ENCODE data around the gene SEC31B. TPM values are rescaled to one million over a fixed set of nuclear protein-coding genes. Genes with fewer than 3 reads are reported as not detected.

SEC31B gene
- total RNA-seq, 1 experiment from 2014 or later: 6.3 TPM

DNA sequence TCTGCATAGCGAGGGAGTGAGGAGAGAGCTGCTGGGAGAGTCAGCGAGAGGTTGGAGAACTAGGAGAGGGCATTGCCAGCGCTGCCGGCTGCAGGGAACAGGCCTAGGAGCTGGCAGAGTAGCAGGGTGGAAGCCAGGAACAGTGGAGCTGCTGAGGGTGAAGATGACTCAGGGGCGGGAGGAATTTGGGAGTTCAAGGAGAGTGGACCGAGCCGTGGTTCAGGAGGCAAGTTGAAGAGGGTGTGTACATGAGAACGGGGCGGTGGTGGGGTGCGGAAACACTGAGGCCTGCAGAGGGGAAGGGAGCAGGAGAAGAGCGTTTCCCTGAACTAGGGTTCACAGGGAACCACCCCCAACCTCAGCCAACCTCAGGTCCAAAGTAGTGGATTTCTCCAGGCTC is 47.6 kb upstream of the SEC31B start:
- Mint-ChIP-seq H3K36me3 (ENCODE audit: insufficient read depth in 1 of 3, low read depth in 3 of 3) (no peaks in the 10 kb centered on the region), H3K9me3 (peaks cover 0 to 5% of the 10 kb centered on the region in 2 experiments; a peak in 1 of 5 replicates), H3K4me1 (peaks cover 7 to 21% of the 10 kb centered on the region in 2 experiments), H3K27ac (no peak overlapping the region), H3K27me3 (ENCODE audit: low read depth) (no peaks in the 10 kb centered on the region; the same call in 1 of the 2 replicates), H3K4me3 (no peak overlapping the region)
- Histone ChIP-seq H3K27ac (ENCODE audit: insufficient read length, low read depth, low read length) (no peak overlapping the region), H3K56ac (ENCODE audit: insufficient read length, low read depth, low read length) (no peak overlapping the region), H3K79me2 (ENCODE audit: insufficient read depth, low read length) (no peaks in the 10 kb centered on the region), H3K4me2 (ENCODE audit: insufficient read depth, insufficient read length, low read length) (no peak overlapping the region), H3K18ac (ENCODE audit: insufficient read length, low read depth, low read length) (no peak overlapping the region), H4K8ac (replicated peaks; ENCODE audit: insufficient read length, low read depth, low read length) (no peak overlapping the region), H3T11ph (ENCODE audit: low read length) (no peak overlapping the region), H3K23me2 (ENCODE audit: insufficient read length, low read depth, low read length, poor library complexity, severe bottlenecking) (no peaks in the 10 kb centered on the region), H3K14ac (ENCODE audit: insufficient read depth, low read length) (no peak overlapping the region), H2BK5ac (ENCODE audit: insufficient read length, low read length) (no peak overlapping the region), H3K23ac (ENCODE audit: insufficient read length, low read depth, low read length) (no peak overlapping the region), H3K9me3 (ENCODE audit: control insufficient read depth, low read depth, low read length) (no peaks in the 10 kb centered on the region), H2AK5ac (ENCODE audit: insufficient read length, low read length) (no peak overlapping the region), H2AFZ (ENCODE audit: low read length) (no peak overlapping the region), H3K27me3 (ENCODE audit: insufficient read depth, low read length) (no peaks in the 10 kb centered on the region; the same call in 1 of the 2 replicates), H2BK12ac (ENCODE audit: insufficient read length, low read depth, low read length) (no peak overlapping the region), H3K4me1 (ENCODE audit: insufficient read depth, low read length) (no peaks in the 10 kb centered on the region; the same call in 1 of the 2 replicates), H3K9ac (ENCODE audit: extremely low read depth, insufficient read length, low read length) (no peak overlapping the region), H2BK120ac (ENCODE audit: low read depth, low read length, poor library complexity, severe bottlenecking) (no peak overlapping the region), H4K20me1 (ENCODE audit: control insufficient read depth, insufficient read depth, insufficient read length) (no peaks in the 10 kb centered on the region), H2BK20ac (ENCODE audit: low read depth, low read length, poor library complexity, severe bottlenecking) (no peak overlapping the region), H3K4ac (ENCODE audit: low read depth, low read length) (no peak overlapping the region), H2BK15ac (ENCODE audit: low read depth, low read length) (no peak overlapping the region), H4K5ac (ENCODE audit: insufficient read length, low read depth, low read length) (no peak overlapping the region), H4K91ac (ENCODE audit: insufficient read length, low read depth, low read length) (no peak overlapping the region), H3K79me1 (ENCODE audit: insufficient read depth, low read depth, low read length, poor library complexity, severe bottlenecking) (no peaks in the 10 kb centered on the region)
- TF ChIP-seq, protein P1, sequence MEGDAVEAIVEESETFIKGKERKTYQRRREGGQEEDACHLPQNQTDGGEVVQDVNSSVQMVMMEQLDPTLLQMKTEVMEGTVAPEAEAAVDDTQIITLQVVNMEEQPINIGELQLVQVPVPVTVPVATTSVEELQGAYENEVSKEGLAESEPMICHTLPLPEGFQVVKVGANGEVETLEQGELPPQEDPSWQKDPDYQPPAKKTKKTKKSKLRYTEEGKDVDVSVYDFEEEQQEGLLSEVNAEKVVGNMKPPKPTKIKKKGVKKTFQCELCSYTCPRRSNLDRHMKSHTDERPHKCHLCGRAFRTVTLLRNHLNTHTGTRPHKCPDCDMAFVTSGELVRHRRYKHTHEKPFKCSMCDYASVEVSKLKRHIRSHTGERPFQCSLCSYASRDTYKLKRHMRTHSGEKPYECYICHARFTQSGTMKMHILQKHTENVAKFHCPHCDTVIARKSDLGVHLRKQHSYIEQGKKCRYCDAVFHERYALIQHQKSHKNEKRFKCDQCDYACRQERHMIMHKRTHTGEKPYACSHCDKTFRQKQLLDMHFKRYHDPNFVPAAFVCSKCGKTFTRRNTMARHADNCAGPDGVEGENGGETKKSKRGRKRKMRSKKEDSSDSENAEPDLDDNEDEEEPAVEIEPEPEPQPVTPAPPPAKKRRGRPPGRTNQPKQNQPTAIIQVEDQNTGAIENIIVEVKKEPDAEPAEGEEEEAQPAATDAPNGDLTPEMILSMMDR (conservative IDR thresholded peaks at IDR 0.05): no peak
- no CpG with 5 or more reads among the region's 11 CpGs for WGBS (ENCODE audit: extremely low coverage, insufficient read length, low lambda C conversion rate)
- DNase-seq: peak; percentile 26
